Fibroblast of the aortic adventitia (primary cell): ENCODE results near the gene MAD1L1. TPM values are rescaled to one million over a fixed set of nuclear protein-coding genes. Genes with fewer than 3 reads are reported as not detected.

Source experiments
- DNase-seq: peaks from one replicate; pipeline ENCODE4 v3.0.0-alpha.2; 2010; ENCODE audit warnings: low read depth
- H3K4me3 ChIP-seq: 2 replicates; pipeline ENCODE4 v1.5.1; 2011; ENCODE audit warnings: low read depth, mild to moderate bottlenecking, control low read depth, low read length, moderate library complexity
- total RNA-seq: library from RNA; depleted of rRNA; stranded (reverse); fragments of >200 nt; gene quantifications from 2 replicates; pipeline ENCODE4 v1.2.3, GENCODE V29; 2012; ENCODE audit warnings: low replicate concordance
- TF ChIP-seq, protein P1 (sequence below): IDR thresholded peaks from 2 replicates; pipeline ENCODE4 v1.5.1; 2011; ENCODE audit warnings: mild to moderate bottlenecking, low read length, control low read depth, inconsistent platforms; ENCODE audit not compliant: insufficient read depth

The MAD1L1 gene
- total RNA-seq, 1 donor = 22.9 TPM

DNA sequence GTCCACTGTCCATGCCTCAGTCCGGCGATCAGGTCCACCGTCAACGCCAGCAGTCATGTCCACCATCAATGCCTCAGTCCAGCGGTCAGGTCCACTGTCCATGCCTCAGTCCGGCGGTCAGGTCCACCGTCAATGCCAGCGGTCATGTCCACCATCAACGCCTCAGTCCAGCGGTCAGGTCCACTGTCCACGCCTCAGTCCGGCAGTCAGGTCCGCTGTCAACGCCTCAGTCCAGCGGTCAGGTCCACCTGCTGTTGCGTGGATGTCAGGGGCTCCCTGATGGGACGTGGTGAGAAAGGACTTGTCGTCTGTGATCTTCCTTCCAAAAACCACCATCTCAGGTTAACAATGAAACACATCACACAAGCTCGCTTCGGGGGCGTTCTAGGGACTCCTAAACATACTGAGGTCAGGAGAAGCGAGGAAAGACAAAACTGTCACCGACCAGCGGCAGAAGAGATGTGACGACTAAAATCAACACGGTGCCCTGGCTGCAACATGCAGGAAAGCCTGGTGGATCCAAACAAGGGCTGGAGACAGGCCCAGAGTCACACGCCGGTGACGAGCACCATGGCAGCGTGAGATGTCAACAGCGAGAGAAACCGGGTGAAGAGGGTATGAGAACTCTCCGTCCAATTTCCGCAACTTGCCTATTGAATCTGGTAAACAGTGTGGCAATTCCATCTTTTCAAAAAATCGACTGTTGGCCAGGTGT, 264.2 kb downstream of the MAD1L1 start:
- TF ChIP-seq, protein P1, sequence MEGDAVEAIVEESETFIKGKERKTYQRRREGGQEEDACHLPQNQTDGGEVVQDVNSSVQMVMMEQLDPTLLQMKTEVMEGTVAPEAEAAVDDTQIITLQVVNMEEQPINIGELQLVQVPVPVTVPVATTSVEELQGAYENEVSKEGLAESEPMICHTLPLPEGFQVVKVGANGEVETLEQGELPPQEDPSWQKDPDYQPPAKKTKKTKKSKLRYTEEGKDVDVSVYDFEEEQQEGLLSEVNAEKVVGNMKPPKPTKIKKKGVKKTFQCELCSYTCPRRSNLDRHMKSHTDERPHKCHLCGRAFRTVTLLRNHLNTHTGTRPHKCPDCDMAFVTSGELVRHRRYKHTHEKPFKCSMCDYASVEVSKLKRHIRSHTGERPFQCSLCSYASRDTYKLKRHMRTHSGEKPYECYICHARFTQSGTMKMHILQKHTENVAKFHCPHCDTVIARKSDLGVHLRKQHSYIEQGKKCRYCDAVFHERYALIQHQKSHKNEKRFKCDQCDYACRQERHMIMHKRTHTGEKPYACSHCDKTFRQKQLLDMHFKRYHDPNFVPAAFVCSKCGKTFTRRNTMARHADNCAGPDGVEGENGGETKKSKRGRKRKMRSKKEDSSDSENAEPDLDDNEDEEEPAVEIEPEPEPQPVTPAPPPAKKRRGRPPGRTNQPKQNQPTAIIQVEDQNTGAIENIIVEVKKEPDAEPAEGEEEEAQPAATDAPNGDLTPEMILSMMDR = no peak
- H3K4me3 ChIP-seq = no peak overlapping the region
- DNase-seq = no peak

DNA sequence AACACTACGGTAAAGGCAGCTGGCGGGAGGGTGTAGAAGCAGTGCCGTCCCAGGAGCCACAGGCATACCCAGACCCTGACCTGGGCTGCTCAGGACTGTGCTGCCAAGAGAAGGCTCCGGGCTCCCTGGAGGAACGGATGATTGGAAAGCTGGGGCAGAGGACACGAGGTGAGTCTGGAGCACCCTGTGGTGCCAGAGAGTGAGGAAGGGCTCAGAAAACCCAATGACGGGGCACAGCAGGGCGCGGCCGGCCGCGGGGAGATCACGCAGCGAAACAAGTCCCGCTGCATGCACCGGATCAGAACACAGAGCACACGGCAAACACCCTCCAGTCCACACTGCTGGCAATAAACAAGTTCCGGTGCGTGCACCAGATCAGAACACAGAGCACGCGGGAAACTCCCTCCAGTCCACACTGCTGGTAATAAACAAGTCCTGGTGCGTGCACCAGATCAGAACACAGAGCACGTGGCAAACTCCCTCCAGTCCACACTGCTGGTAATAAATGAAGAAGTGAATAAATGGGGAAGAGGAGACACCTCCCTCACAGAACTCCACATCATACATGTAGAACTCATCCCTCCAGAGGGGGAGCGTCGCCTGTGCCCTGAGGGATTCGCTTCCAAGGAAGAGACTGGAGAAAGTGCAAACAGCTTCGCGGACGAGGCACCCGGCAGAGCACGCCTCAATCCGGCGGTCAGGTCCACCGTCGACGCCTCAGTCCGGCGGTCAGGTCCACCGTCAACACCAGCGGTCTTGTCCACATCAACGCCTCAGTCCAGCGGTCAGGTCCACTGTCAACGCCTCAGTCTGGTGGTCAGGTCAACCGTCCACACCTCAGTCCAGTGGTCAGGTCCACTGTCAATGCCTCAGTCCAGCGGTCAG, 265.0 kb downstream of the MAD1L1 start:
- no peak overlapping the region for H3K4me3 ChIP-seq
- DNase-seq = no peak
- TF ChIP-seq, protein P1 = no peak

DNA sequence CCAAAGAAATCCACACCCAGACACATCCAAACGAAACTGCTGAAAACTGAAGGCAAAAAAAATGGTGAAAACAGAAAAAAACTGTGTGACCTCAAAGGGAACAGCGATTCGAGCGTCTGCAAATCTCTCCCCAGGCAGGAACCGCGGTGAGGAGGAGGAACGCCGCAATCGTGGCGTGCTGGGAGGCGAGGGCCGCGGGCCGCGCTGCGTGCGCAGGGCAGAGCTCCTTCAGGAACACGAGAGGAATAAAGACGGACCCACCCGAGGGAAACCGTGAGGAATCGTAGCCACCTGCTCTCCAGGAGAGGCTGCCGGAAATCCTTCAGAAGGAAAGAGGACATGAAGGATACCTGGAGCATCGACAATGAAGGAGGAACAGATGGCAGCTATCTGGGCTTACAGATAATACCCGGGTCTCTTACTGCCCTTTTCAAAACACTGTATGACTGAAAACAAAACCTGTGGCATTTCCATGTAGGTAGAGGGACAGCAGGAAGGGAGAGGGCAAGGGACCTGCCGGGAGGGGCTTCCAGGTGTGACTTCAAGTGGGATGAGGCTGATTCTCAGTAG, 266.0 kb downstream of the MAD1L1 start:
- TF ChIP-seq, protein P1 = no peak
- no peak for DNase-seq
- H3K4me3 ChIP-seq = no peak overlapping the region

DNA sequence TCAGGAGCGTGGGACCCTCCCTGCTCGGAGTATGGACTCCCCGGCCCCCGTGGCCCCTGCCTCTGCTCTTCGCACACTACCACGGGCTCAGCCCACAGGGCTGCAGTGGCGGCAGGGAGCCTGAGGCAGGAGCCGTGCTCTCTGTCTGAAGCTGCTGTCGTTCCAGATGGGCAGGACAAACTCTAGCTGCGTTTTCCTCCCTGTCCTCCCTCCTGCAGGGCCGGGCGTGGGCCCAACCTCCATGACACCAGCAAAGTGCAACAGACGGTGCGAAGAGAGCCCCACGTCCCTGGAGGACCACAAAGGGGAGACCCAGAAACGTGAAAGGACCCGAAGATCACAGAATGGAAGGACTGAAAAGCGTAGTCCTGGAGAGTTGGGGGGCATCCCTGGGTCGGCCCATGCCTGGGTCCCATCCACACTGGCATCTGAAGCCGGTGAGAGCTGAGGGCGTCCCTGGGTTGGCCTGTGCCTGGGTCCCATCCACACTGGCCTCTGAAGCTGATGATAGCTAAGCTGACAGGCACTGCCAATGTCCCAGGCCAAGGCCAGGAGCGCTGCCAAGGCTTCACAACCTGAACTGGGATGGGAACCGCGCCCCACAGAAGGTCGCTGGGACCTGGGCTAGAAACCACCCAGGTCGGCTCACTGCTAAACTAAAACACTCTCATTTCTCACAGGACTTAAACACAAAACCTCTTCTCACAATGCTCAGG, 267.0 kb downstream of the MAD1L1 start:
- H3K4me3 ChIP-seq = no peak overlapping the region
- TF ChIP-seq, protein P1 = no peak
- no peak for DNase-seq

DNA sequence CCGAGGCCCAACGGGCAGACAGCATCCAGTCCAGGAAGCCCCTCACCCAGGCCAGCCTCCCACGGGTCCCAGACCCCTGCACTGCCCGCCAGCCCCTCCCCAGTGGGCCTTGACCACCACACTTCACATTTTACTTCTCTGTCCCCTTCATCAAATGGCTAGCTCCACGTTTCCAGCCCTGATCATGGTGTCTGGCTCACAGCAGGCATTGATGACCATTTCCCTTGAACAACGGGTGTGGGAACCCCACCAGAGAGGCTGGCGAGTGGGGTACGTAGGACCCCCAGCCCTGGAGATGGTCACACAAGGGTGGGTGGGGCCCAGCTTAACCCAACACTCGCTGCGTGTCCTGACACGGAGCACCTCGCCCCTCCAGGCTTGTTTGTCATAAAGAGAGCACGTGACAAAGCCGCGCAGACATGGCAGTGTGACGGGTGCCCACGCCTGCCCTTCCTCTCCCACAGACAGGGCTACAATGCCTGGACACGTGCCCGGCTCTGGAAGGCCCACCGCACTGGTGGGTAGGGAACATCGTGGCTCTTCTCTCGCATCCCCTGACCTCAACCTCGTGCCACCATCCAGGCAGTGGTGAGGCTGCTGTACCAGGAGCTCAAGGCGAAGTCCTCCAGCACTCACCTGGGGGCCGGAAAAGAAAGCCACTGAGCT, 267.7 kb downstream of the MAD1L1 start:
- TF ChIP-seq, protein P1 = no peak
- no peak overlapping the region for H3K4me3 ChIP-seq
- DNase-seq = no peak

DNA sequence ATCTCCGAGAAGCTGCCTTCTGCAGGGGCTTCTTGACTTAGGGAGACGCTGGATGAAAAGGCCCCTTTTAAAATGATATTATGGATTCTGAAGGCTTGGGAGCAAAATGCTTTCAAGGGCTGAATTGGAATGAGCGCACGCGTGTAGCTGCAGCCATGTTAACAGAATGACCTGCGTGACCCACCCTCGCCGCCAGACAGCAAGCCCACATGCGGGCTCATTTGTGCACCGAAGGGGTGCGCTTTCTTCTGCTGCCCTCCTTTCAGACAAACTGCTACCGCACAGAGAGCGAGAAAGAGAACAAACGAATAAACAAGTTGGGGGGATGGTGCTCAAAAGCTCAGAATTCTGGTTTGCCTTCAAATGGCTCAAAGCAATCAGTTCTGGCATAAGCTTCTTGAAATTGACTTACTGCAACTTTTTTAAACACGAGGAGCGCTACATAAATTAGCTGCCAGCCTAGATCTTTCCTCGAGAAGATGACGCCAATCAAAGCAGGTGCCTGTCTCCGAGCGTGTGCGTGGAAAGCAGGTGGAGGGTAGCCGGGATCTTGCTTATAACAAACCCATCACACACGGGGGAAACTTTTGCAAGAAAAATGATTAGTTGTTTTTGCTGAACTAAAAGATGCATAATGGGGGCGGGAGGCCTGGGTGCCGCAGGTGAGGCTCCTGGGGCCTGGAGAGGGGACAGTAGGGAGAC, 268.4 kb downstream of the MAD1L1 start:
- TF ChIP-seq, protein P1 = no peak
- no peak for DNase-seq
- no peak overlapping the region for H3K4me3 ChIP-seq
